Spleen (tissue), 7 donors: ENCODE measurements around the gene PPP6R3.

Source experiments
- CTCF ChIP-seq, 11 experiments: fragments of 200-600 bp in 7 of 11; fragments of 450-650 bp in 4 of 11; sonication (generic) in 4 of 11; IDR thresholded peaks in 8 of 11; conservative IDR thresholded peaks in 3 of 11; 1 replicate in 7 of 11; 2 replicates in 4 of 11; pipeline versions ENCODE4 v1.4.0 to v1.8.0; 2016 to 2021; ENCODE audit warnings: antibody characterized with exemption in 11 of 11, inconsistent platforms in 4 of 11, mild to moderate bottlenecking in 1 of 11
- POLR2A ChIP-seq, 3 donors: fragments of 450-650 bp; IDR thresholded peaks; one replicate each; pipeline ENCODE4 v1.5.1; 2017; ENCODE audit warnings: antibody characterized with exemption in 3 of 3, mild to moderate bottlenecking in 1 of 3
- POLR2AphosphoS5 ChIP-seq, 3 donors: sonication (generic); formaldehyde crosslinking; IDR thresholded peaks; one replicate each; pipeline ENCODE4 v1.5.1; 2017; ENCODE audit warnings: antibody characterized with exemption in 3 of 3
- donor health status: DM: no; HTN: no; CAD: no; lungs with moderate emphysema.
- donor health status: DM: no; HTN: no; CAD: no.
- donor health status: DM: no; HTN: no; CAD: no.

- TF ChIP-seq POLR2AphosphoS5 (IDR thresholded peaks at IDR 0.05) (no peak), CTCF (IDR thresholded peaks at IDR 0.05 in 8 of 11, conservative IDR thresholded peaks at IDR 0.05 in 3 of 11) (no peak), POLR2A (IDR thresholded peaks at IDR 0.05) (no peak)
Measured at GRCh38 chr11:68579455-68579854, 118.9 kb downstream of the PPP6R3 start.
